Smooth muscle cell (in vitro differentiated cells): ENCODE results near the gene BSPH1. TPM values are rescaled to one million over a fixed set of nuclear protein-coding genes. Genes with fewer than 3 reads are reported as not detected.

Source experiments
- DNase-seq: peaks from one replicate; lab custom pipeline; 2025; ENCODE audit not compliant: unreplicated experiment; lab: John Stamatoyannopoulos, UW
- H2AFZ ChIP-seq: fragments of 200-600 bp; sonication (generic); 2 replicates; pipeline ENCODE4 v1.6.0; 2016; ENCODE audit warnings: antibody characterized with exemption, low read depth, mild to moderate bottlenecking
- H3F3A ChIP-seq: fragments of 200-600 bp; sonication (generic); 2 replicates; pipeline ENCODE4 v1.6.0; 2017; ENCODE audit warnings: antibody characterized with exemption, low read depth
- H3K27ac ChIP-seq: fragments of 200-600 bp; sonication (generic); 2 replicates; pipeline ENCODE4 v1.5.1; 2016; ENCODE audit warnings: low read depth, mild to moderate bottlenecking
- H3K27me3 ChIP-seq: fragments of 200-600 bp; sonication (generic); 2 replicates; pipeline ENCODE4 v1.6.1; 2016; ENCODE audit warnings: low read depth, mild to moderate bottlenecking
- H3K36me3 ChIP-seq: fragments of 200-600 bp; sonication (generic); 2 replicates; pipeline ENCODE4 v1.5.1; 2016; ENCODE audit warnings: low read depth
- H3K4me1 ChIP-seq: fragments of 200-600 bp; sonication (generic); 2 replicates; pipeline ENCODE4 v1.5.1; 2016; ENCODE audit warnings: low read depth
- H3K4me2 ChIP-seq: fragments of 200-600 bp; sonication (generic); 2 replicates; pipeline ENCODE4 v1.6.0; 2016; ENCODE audit warnings: mild to moderate bottlenecking
- H3K4me3 ChIP-seq: fragments of 200-600 bp; sonication (generic); 2 replicates; pipeline ENCODE4 v1.5.1; 2016; ENCODE audit warnings: mild to moderate bottlenecking
- H3K79me2 ChIP-seq: fragments of 200-600 bp; sonication (generic); 2 replicates; pipeline ENCODE4 v1.6.0; 2016; ENCODE audit warnings: low read depth, mild to moderate bottlenecking
- H3K9ac ChIP-seq: fragments of 200-600 bp; sonication (generic); 2 replicates; pipeline ENCODE4 v1.6.0; 2016; ENCODE audit warnings: low read depth
- H3K9me3 ChIP-seq: fragments of 200-600 bp; sonication (generic); replicated peaks from 2 replicates; pipeline ENCODE4 v1.5.1; 2016; ENCODE audit warnings: low read depth
- H4K20me1 ChIP-seq: fragments of 200-600 bp; sonication (generic); 2 replicates; pipeline ENCODE4 v1.6.0; 2016; ENCODE audit warnings: low read depth
- CTCF ChIP-seq: fragments of 200-600 bp; sonication (generic); IDR thresholded peaks from 2 replicates; pipeline ENCODE4 v1.5.1; 2017; ENCODE audit warnings: borderline replicate concordance, mild to moderate bottlenecking, antibody characterized with exemption; ENCODE audit not compliant: insufficient read depth, poor library complexity, severe bottlenecking
- WGBS: methylation state at CpG from one replicate; pipeline ENCODE4 v1.1.7; 2016; ENCODE audit warnings: low lambda C conversion rate; 5-methylcytosine and 5-hydroxymethylcytosine counted together
- polyA plus RNA-seq: library from polyadenylated mRNA; unstranded; fragments of >200 nt; fragmentation: Nextera tagmentation; extraction: Ambion mirVana; gene quantifications from 2 replicates; pipeline ENCODE4 v1.2.1, GENCODE V29; 2016
- total RNA-seq: library from RNA; depleted of rRNA; stranded (reverse); fragments of >200 nt; gene quantifications from 2 replicates; pipeline ENCODE4 v1.2.3, GENCODE V29; 2014

Gene BSPH1
- total and polyA plus RNA-seq, 2 experiments from 2014 or later = not detected

GRCh38 chr19:48004236-48004635 lies 12.3 kb upstream of the BSPH1 start:
- Histone ChIP-seq H3K9me3 (peaks cover 4% of the 10 kb centered on the region), H3K9ac (no peak overlapping the region), H3K4me1 (no peaks in the 10 kb centered on the region), H3K36me3 (no peaks in the 10 kb centered on the region), H3K27ac (no peak overlapping the region), H3K4me2 (no peak overlapping the region), H3F3A (no peaks in the 10 kb centered on the region), H3K27me3 (no peaks in the 10 kb centered on the region), H4K20me1 (no peaks in the 10 kb centered on the region), H2AFZ (no peak overlapping the region), H3K79me2 (no peaks in the 10 kb centered on the region), H3K4me3 (no peak overlapping the region)
- 88% methylated on average over 6 of the region's 6 CpGs for WGBS
- no peak for DNase-seq
- TF ChIP-seq CTCF = no peak

GRCh38 chr19:48000846-48001245 lies 8.9 kb upstream of the BSPH1 start:
- H3K27ac ChIP-seq = no peak overlapping the region
- no peak for DNase-seq
- no peaks in the 10 kb centered on the region for H3K4me1 ChIP-seq
- no peaks in the 10 kb centered on the region for H3K79me2 ChIP-seq
- TF ChIP-seq CTCF = no peak
- no peak overlapping the region for H3K4me3 ChIP-seq
- H3K36me3 ChIP-seq = no peaks in the 10 kb centered on the region
- H3K4me2 ChIP-seq = no peak overlapping the region
- no peaks in the 10 kb centered on the region for H3K27me3 ChIP-seq
- H3K9ac ChIP-seq = no peak overlapping the region
- no peaks in the 10 kb centered on the region for H3F3A ChIP-seq
- no peaks in the 10 kb centered on the region for H3K9me3 ChIP-seq
- WGBS = 75% methylated on average over 6 of the region's 6 CpGs
- no peak overlapping the region for H2AFZ ChIP-seq
- no peaks in the 10 kb centered on the region for H4K20me1 ChIP-seq

GRCh38 chr19:47998800-47999199 lies 6.8 kb upstream of the BSPH1 start:
- Histone ChIP-seq H3K27ac (no peak overlapping the region), H3K4me1 (no peaks in the 10 kb centered on the region), H3K27me3 (no peaks in the 10 kb centered on the region), H3K4me3 (no peak overlapping the region), H3K36me3 (no peaks in the 10 kb centered on the region), H4K20me1 (no peaks in the 10 kb centered on the region), H3K79me2 (no peaks in the 10 kb centered on the region), H3K9ac (no peak overlapping the region), H3F3A (no peaks in the 10 kb centered on the region), H3K9me3 (no peaks in the 10 kb centered on the region), H2AFZ (no peak overlapping the region), H3K4me2 (no peak overlapping the region)
- no peak for DNase-seq
- WGBS = 89% methylated on average over 6 of the region's 6 CpGs
- no peak for TF ChIP-seq CTCF

- Histone ChIP-seq H3K27me3 (no peaks in the 10 kb centered on the region), H2AFZ (no peak overlapping the region), H3K27ac (no peak overlapping the region), H3K4me1 (no peaks in the 10 kb centered on the region), H3F3A (no peaks in the 10 kb centered on the region), H3K4me2 (no peak overlapping the region), H3K9ac (no peak overlapping the region), H4K20me1 (no peaks in the 10 kb centered on the region), H3K79me2 (no peaks in the 10 kb centered on the region), H3K4me3 (no peak overlapping the region), H3K9me3 (no peaks in the 10 kb centered on the region), H3K36me3 (no peaks in the 10 kb centered on the region)
- WGBS = 74% methylated on average over 1 of the region's 1 CpG
- TF ChIP-seq CTCF = no peak
- no peak for DNase-seq
Measured at GRCh38 chr19:47996230-47996727, 4.3 kb upstream of the BSPH1 start.
